HepG2 (cell line): Measurements from ENCODE around the gene ERP44. TPM values are rescaled to one million over a fixed set of nuclear protein-coding genes. Genes with fewer than 3 reads are reported as not detected.

Experiments
- ATAC-seq: fragments of 200-7000 bp; cut with Tn5 transposase; 3 replicates; pipeline ENCODE4 v1.9.1; 2020; ENCODE audit warnings: mild to moderate bottlenecking, moderate library complexity
- BruUV-seq: library from RNA; stranded (reverse); fragments of 400-500 nt; replicated peaks from 2 replicates; lab custom pipeline; 2021; lab: Mats Ljungman, UMichigan
- CTCF ChIA-PET: fragments of 300-600 bp; formaldehyde crosslinking; extraction: SDS; loops from one replicate; lab custom pipeline; 2021; ENCODE audit warnings: low total read pairs, inconsistent platforms, low intra/inter-chr PET ratio; lab: Yijun Ruan, JAX
- POLR2A ChIA-PET: fragments of 350-600 bp; sonication (Branson Sonifier 250); formaldehyde crosslinking; loops from one replicate; lab custom pipeline; 2020; ENCODE audit warnings: antibody characterized with exemption, inconsistent platforms; lab: Yijun Ruan, JAX
- DNase-seq: peaks from one replicate; pipeline ENCODE4 v3.0.0-alpha.2; 2015; ENCODE audit warnings: low spot score
- FAIRE-seq: peaks from 3 replicates; lab custom pipeline; 2011; peaks lifted over from hg19 to GRCh38; lab: Jason Lieb, UNC
- H2AFZ ChIP-seq: one replicate; pipeline ENCODE4 v1.6.1; 2011; ENCODE audit warnings: low read length, inconsistent platforms
- H3K27ac ChIP-seq: fragments of 300-600 bp; 3 replicates; pipeline ENCODE4 v1.8.0; 2011; ENCODE audit warnings: mixed run types, mild to moderate bottlenecking, mixed read lengths, low read length, inconsistent platforms; ENCODE audit not compliant: insufficient read depth; ENCODE audit errors: extremely low read length
- H3K27me3 ChIP-seq, 2 experiments: fragments of 200-600 bp in 1 of 2; 2 replicates in 1 of 2; 3 replicates in 1 of 2; pipeline versions ENCODE4 v1.6.0 to v1.8.0; 2011; ENCODE audit warnings: low read length in 2 of 2, mild to moderate bottlenecking in 2 of 2, moderate library complexity in 2 of 2, inconsistent platforms in 1 of 2; ENCODE audit not compliant: insufficient read depth in 2 of 2, control insufficient read depth in 1 of 2
- H3K36me3 ChIP-seq, 2 experiments: fragments of 200-600 bp in 1 of 2; replicated peaks in 1 of 2; 2 replicates in 1 of 2; 3 replicates in 1 of 2; pipeline versions ENCODE4 v1.5.1 to v1.8.0; 2011; ENCODE audit warnings: low read length in 2 of 2, inconsistent platforms in 1 of 2; ENCODE audit not compliant: insufficient read depth in 2 of 2, control insufficient read depth in 1 of 2
- H3K4me1 ChIP-seq: 2 replicates; pipeline ENCODE4 v1.5.1; 2012; ENCODE audit warnings: low read length, inconsistent platforms; ENCODE audit not compliant: insufficient read depth
- H3K4me2 ChIP-seq: 2 replicates; pipeline ENCODE4 v1.6.0; 2011; ENCODE audit warnings: low read depth, low read length, inconsistent platforms
- H3K4me3 ChIP-seq, 3 experiments: fragments of 200-600 bp in 1 of 3; sonication (generic), shearing (Covaris generic) in 1 of 3; replicated peaks in 1 of 3; 2 replicates each; pipeline ENCODE4 v1.5.1; 2011 to 2016; ENCODE audit warnings: low read length in 3 of 3, inconsistent platforms in 2 of 3, low read depth in 2 of 3, mild to moderate bottlenecking in 2 of 3, control low read depth in 1 of 3, mixed read lengths in 1 of 3; ENCODE audit not compliant: insufficient read depth in 1 of 3
- H3K79me2 ChIP-seq: one replicate; pipeline ENCODE4 v1.6.1; 2011; ENCODE audit warnings: low read length, inconsistent platforms; ENCODE audit not compliant: insufficient read depth
- H3K9ac ChIP-seq: 2 replicates; pipeline ENCODE4 v1.6.0; 2011; ENCODE audit warnings: mild to moderate bottlenecking, low read depth, low read length, inconsistent platforms; ENCODE audit not compliant: insufficient read depth
- H3K9me3 ChIP-seq: 2 replicates; pipeline ENCODE4 v1.5.1; 2012; ENCODE audit warnings: mild to moderate bottlenecking, low read length
- H4K20me1 ChIP-seq: 2 replicates; pipeline ENCODE4 v1.6.0; 2011; ENCODE audit warnings: inconsistent platforms, mild to moderate bottlenecking, low read length, moderate library complexity; ENCODE audit not compliant: insufficient read depth
- HNF1A ChIP-seq, 2 experiments: sonication (generic) in 1 of 2; formaldehyde crosslinking in 1 of 2; IDR thresholded peaks; 2 replicates each; pipeline versions ENCODE4 v1.4.0 to v1.6.1; 2016 to 2020; ENCODE audit warnings: borderline replicate concordance in 1 of 2, low read depth in 1 of 2, mild to moderate bottlenecking in 1 of 2, missing genetic modification reagents in 1 of 2
- THAP8 ChIP-seq: sonication (generic); formaldehyde crosslinking; IDR thresholded peaks from 2 replicates; pipeline ENCODE4 v1.5.1; 2020; ENCODE audit warnings: missing genetic modification reagents, mild to moderate bottlenecking, borderline replicate concordance
- ZNF230 ChIP-seq: sonication (generic); formaldehyde crosslinking; IDR thresholded peaks from 2 replicates; pipeline ENCODE4 v1.4.0; 2020; ENCODE audit warnings: mild to moderate bottlenecking, missing genetic modification reagents
- in situ Hi-C: cut with HindIII; loops from 2 replicates; pipeline ENCODE4 v1.10.0; 2017; ENCODE audit warnings: low pct_unique_long_range_greater_than_20kb; ENCODE audit not compliant: extremely low pct_ligation_motif_present
- intact Hi-C: fragments of 100-400 bp; cut with micrococcal nuclease; formaldehyde crosslinking; loops from one replicate; pipeline ENCODE4 v1.10.0; 2022; ENCODE audit not compliant: unreplicated experiment
- polyA plus RNA-seq, 8 experiments: library from polyadenylated mRNA; depleted of rRNA in 3 of 8; stranded (reverse) in 7 of 8; unstranded in 1 of 8; fragments of >200 nt; fragmentation: Illumina TruSeq in 4 of 8; extraction: Trizol in 4 of 8; gene quantifications; 2 replicates each; pipeline versions ENCODE4 v1.2.1 to v1.2.3, GENCODE V29; 2011 to 2016; ENCODE audit warnings: low read depth in 4 of 8, missing spikeins in 1 of 8, mixed read lengths in 1 of 8; ENCODE audit not compliant: insufficient read depth in 1 of 8
- total RNA-seq, 5 experiments: library from RNA; depleted of rRNA; stranded (reverse); fragments of >200 nt; fragmentation: Illumina TruSeq; extraction: Trizol; gene quantifications; 2 replicates each; pipeline ENCODE4 v1.2.3, GENCODE V29; 2016; ENCODE audit warnings: low read depth in 1 of 5

Gene ERP44
- total and polyA plus RNA-seq, 2 of the 13 experiments (the other 11 are each of a cell fraction or from before 2014, with no cell fraction given), result 8.9 to 13.8 TPM

GRCh38 chr9:99953861-99954507 is 144.8 kb downstream of the ERP44 start (continued):
- TF ChIP-seq HNF1A (IDR thresholded peaks at IDR 0.05; ENCODE audit: low read depth), result no peak
- TF ChIP-seq HNF1A (CRISPR knock-in tag; IDR thresholded peaks at IDR 0.05; ENCODE audit: borderline replicate concordance), result no peak
- TF ChIP-seq, all 625 proteins: peak for 0

- H4K20me1 ChIP-seq, result no peaks in the 10 kb centered on the region
- no peak overlapping the region for H2AFZ ChIP-seq
- no peaks in the 10 kb centered on the region for H3K79me2 ChIP-seq
- no peaks in the 10 kb centered on the region for H3K27me3 ChIP-seq
- TF ChIP-seq ZNF230 (CRISPR knock-in tag) (no peak), THAP8 (CRISPR knock-in tag) (no peak)
- DNase-seq (no peak), ATAC-seq (no peak), FAIRE-seq (no peak)
- CTCF ChIA-PET, result no interaction called here
- peaks cover 0 to 7% of the 10 kb centered on the region in 2 experiments; a peak in 2 of 5 replicates for H3K36me3 ChIP-seq
- no peak overlapping the region for H3K4me3 ChIP-seq
- H3K4me1 ChIP-seq, result no peaks in the 10 kb centered on the region
- in situ Hi-C loops, result no loop called here
- POLR2A ChIA-PET, result no interaction called here
- H3K9me3 ChIP-seq, result no peaks in the 10 kb centered on the region
- H3K9ac ChIP-seq, result no peak overlapping the region
- intact Hi-C loops, result no loop called here
- no peak overlapping the region for H3K27ac ChIP-seq
- BruUV-seq, result no TSS peak
- H3K4me2 ChIP-seq, result no peak overlapping the region
Measured at GRCh38 chr9:99948896-99949295, 149.9 kb downstream of the ERP44 start.
